Liver (tissue), 9 donors: ENCODE measurements around the gene IFITM5. TPM values are rescaled to one million over a fixed set of nuclear protein-coding genes. Genes with fewer than 3 reads are reported as not detected.

Experiments used
- DNase-seq: peaks from one replicate; pipeline ENCODE4 v3.0.0-alpha.2; 2017; ENCODE audit warnings: low spot score
- H3K27ac ChIP-seq, 2 donors: one replicate each; pipeline ENCODE4 v1.7.0; 2013; ENCODE audit warnings: inconsistent platforms in 2 of 2, low read length in 2 of 2, control low read depth in 1 of 2, low read depth in 1 of 2, mild to moderate bottlenecking in 1 of 2
- H3K27me3 ChIP-seq, 4 donors: one replicate each; pipeline versions ENCODE4 v1.6.1 to v1.7.0; 2013; ENCODE audit warnings: low read length in 3 of 4, inconsistent platforms in 1 of 4, mild to moderate bottlenecking in 1 of 4, moderate library complexity in 1 of 4; ENCODE audit not compliant: control insufficient read depth in 4 of 4, insufficient read depth in 4 of 4
- H3K36me3 ChIP-seq, 4 donors: one replicate each; pipeline versions ENCODE4 v1.6.1 to v1.7.0; 2013; ENCODE audit warnings: low read length in 3 of 4, mild to moderate bottlenecking in 3 of 4, low read depth in 1 of 4, moderate library complexity in 1 of 4; ENCODE audit not compliant: control insufficient read depth in 4 of 4, insufficient read depth in 3 of 4
- H3K4me1 ChIP-seq, 4 donors: one replicate each; pipeline versions ENCODE4 v1.6.1 to v1.7.0; 2013; ENCODE audit warnings: low read length in 3 of 4, mild to moderate bottlenecking in 3 of 4, moderate library complexity in 1 of 4; ENCODE audit not compliant: control insufficient read depth in 4 of 4, insufficient read depth in 4 of 4
- H3K4me3 ChIP-seq, 3 donors: one replicate each; pipeline versions ENCODE4 v1.6.1 to v1.7.0; 2013; ENCODE audit warnings: low read length in 3 of 3, control low read depth in 1 of 3, low read depth in 1 of 3, mild to moderate bottlenecking in 1 of 3
- H3K9ac ChIP-seq, 2 donors: one replicate each; pipeline ENCODE4 v1.7.0; 2013; ENCODE audit warnings: low read length in 2 of 2, mild to moderate bottlenecking in 2 of 2, moderate library complexity in 2 of 2, control low read depth in 1 of 2, low read depth in 1 of 2
- H3K9me3 ChIP-seq, 4 donors: one replicate each; pipeline versions ENCODE4 v1.6.1 to v1.7.0; 2013; ENCODE audit warnings: low read length in 3 of 4; ENCODE audit not compliant: control insufficient read depth in 4 of 4
- EGR1 ChIP-seq, 2 donors: IDR thresholded peaks; 2 replicates each; pipeline ENCODE4 v1.6.1; 2016 to 2018; ENCODE audit warnings: antibody characterized with exemption in 2 of 2, low read depth in 2 of 2
- FOXA1 ChIP-seq: IDR thresholded peaks from 2 replicates; pipeline ENCODE4 v1.6.1; 2016; ENCODE audit warnings: antibody characterized with exemption
- FOXA2 ChIP-seq: IDR thresholded peaks from 2 replicates; pipeline ENCODE4 v1.6.1; 2016; ENCODE audit warnings: antibody characterized with exemption
- GABPA ChIP-seq, 2 donors: IDR thresholded peaks in 1 of 2; conservative IDR thresholded peaks in 1 of 2; 2 replicates each; pipeline ENCODE4 v1.6.1; 2016; ENCODE audit warnings: antibody characterized with exemption in 2 of 2, mild to moderate bottlenecking in 1 of 2, moderate library complexity in 1 of 2
- HNF4A ChIP-seq, 2 donors: conservative IDR thresholded peaks; 2 replicates each; pipeline ENCODE4 v1.6.1; 2016; ENCODE audit warnings: antibody characterized with exemption in 2 of 2, mild to moderate bottlenecking in 2 of 2
- HNF4G ChIP-seq: IDR thresholded peaks from 2 replicates; pipeline ENCODE4 v1.6.1; 2016; ENCODE audit warnings: antibody characterized with exemption
- JUND ChIP-seq, 2 donors: IDR thresholded peaks; 2 replicates each; pipeline ENCODE4 v1.6.1; 2016; ENCODE audit warnings: antibody characterized with exemption in 2 of 2
- NR2F2 ChIP-seq: IDR thresholded peaks from 2 replicates; pipeline ENCODE4 v1.6.1; 2016; ENCODE audit warnings: antibody characterized with exemption
- RAD21 ChIP-seq, 2 donors: IDR thresholded peaks; 2 replicates each; pipeline ENCODE4 v1.6.1; 2016; ENCODE audit warnings: antibody characterized with exemption in 2 of 2, mild to moderate bottlenecking in 2 of 2
- RXRA ChIP-seq, 2 donors: IDR thresholded peaks; 2 replicates each; pipeline ENCODE4 v1.6.1; 2017 to 2018; ENCODE audit warnings: antibody characterized with exemption in 2 of 2, mild to moderate bottlenecking in 1 of 2
- SP1 ChIP-seq: IDR thresholded peaks from 2 replicates; pipeline ENCODE4 v1.6.1; 2018; ENCODE audit warnings: antibody characterized with exemption, mild to moderate bottlenecking
- TAF1 ChIP-seq: conservative IDR thresholded peaks from 2 replicates; pipeline ENCODE4 v1.6.1; 2016; ENCODE audit warnings: antibody characterized with exemption, mild to moderate bottlenecking
- YY1 ChIP-seq: IDR thresholded peaks from 2 replicates; pipeline ENCODE4 v1.6.1; 2016; ENCODE audit warnings: antibody characterized with exemption, mild to moderate bottlenecking
- WGBS: extraction: QIAGEN DNeasy Blood & Tissue Kit; methylation state at CpG from one replicate; pipeline ENCODE4 v1.1.7; 2013; 5-methylcytosine and 5-hydroxymethylcytosine counted together
- polyA plus RNA-seq, 2 donors: library from polyadenylated mRNA; stranded (reverse) in 1 of 2; unstranded in 1 of 2; fragments of 200-250 nt in 1 of 2; fragments of >200 nt in 1 of 2; fragmentation: Nextera tagmentation in 1 of 2; extraction: Ambion mirVana in 1 of 2; gene quantifications; one replicate each; pipeline versions ENCODE4 v1.2.1 to v1.2.3, GENCODE V29; 2013 to 2015
- total RNA-seq, 2 donors: library from RNA; depleted of rRNA; stranded (reverse); fragments of >200 nt; gene quantifications; one replicate each; pipeline ENCODE4 v1.2.3, GENCODE V29; 2014
- TF ChIP-seq, protein P1 (sequence below): IDR thresholded peaks from 2 replicates; pipeline ENCODE4 v1.6.1; 2016; ENCODE audit warnings: antibody characterized with exemption
- TF ChIP-seq, protein P2 (sequence below): IDR thresholded peaks from 2 replicates; pipeline ENCODE4 v1.6.1; 2016; ENCODE audit warnings: antibody characterized with exemption, mild to moderate bottlenecking
- TF ChIP-seq, protein P3 (sequence below): IDR thresholded peaks from 2 replicates; pipeline ENCODE4 v1.6.1; 2016; ENCODE audit warnings: antibody characterized with exemption
- TF ChIP-seq, protein P4 (sequence below): IDR thresholded peaks from 2 replicates; pipeline ENCODE4 v1.6.1; 2016; ENCODE audit warnings: antibody characterized with exemption
- TF ChIP-seq, protein P5 (sequence below): fragments of 150-350 bp; IDR thresholded peaks from 2 replicates; pipeline ENCODE4 v1.5.1; 2017; ENCODE audit warnings: improper control_type of control experiment, low read depth, low read length; ENCODE audit not compliant: missing input control
- donor health status: healthy.
- donor health status: healthy.
- donor health status: healthy.
- donor health status: healthy.
- donor health status: healthy.

IFITM5 gene
- total and polyA plus RNA-seq, 4 donors: not detected

DNA sequence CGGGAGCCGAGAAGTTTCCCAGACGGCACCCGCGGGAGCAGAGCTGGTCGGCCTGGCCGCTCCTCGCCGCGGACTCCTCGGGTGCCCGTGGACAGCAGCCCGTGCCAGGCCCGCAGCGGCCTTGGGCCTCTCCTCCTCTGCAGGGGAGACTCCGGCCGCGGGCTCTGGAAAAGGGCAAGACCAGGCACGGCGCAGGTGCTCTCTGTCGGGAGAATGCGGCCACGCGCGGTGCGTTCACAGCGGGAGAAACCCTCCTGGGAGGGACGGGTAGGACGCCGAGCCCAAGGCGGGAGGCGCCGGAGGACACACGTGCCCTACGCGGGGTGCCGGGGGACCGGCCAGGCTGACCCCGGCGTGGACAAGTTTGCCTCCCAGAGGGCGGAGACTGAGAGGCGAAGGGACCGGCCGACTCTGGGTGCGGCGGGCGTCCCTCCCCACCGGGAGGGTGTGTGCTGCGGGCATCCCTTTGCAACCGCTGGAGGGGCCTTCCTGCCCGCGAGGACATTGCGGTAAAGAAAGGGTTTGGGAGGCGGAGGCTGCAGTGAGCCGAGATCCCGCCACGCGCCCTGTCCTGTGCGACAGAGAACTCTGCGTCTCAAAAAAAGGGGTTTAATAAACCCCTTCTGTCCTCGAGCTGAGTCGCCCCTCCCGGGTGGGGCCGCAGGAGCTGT is 16.8 kb upstream of the IFITM5 start:
- no peaks in the 10 kb centered on the region for H3K36me3 ChIP-seq
- WGBS: 23% methylated on average over 64 of the region's 64 CpGs
- H3K27me3 ChIP-seq: no peaks in the 10 kb centered on the region
- peak overlapping the region; percentile 48 to 61 (median 59) for H3K4me3 ChIP-seq
- H3K4me1 ChIP-seq: peaks cover 0 to 44% (median 19%) of the 10 kb centered on the region in 4 donors
- H3K9me3 ChIP-seq: no peaks in the 10 kb centered on the region
- DNase-seq: no peak
- H3K9ac ChIP-seq: peak overlapping the region; percentile 10 to 81
- H3K27ac ChIP-seq: peak overlapping the region; percentile 81 to 92
- TF ChIP-seq, protein P1, sequence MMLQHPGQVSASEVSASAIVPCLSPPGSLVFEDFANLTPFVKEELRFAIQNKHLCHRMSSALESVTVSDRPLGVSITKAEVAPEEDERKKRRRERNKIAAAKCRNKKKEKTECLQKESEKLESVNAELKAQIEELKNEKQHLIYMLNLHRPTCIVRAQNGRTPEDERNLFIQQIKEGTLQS: no peak
- TF ChIP-seq JUND (IDR thresholded peaks at IDR 0.05) (no peak), YY1 (no peak), EGR1 (IDR thresholded peaks at IDR 0.05; ENCODE audit: low read depth in 2 of 2) (no peak), NR2F2 (no peak), TAF1 (peak; percentile 56), HNF4A (conservative IDR thresholded peaks at IDR 0.05) (peak in 1 of 2 donors; percentile 20), RXRA (IDR thresholded peaks at IDR 0.05) (peak in 1 of 2 donors; percentile 73), HNF4G (no peak), RAD21 (IDR thresholded peaks at IDR 0.05) (peak in 1 of 2 donors; percentile 44), SP1 (peak; percentile 64), FOXA2 (no peak), GABPA (IDR thresholded peaks at IDR 0.05 in 1 of 2, conservative IDR thresholded peaks at IDR 0.05 in 1 of 2) (no peak), FOXA1 (no peak)
- TF ChIP-seq, protein P2, sequence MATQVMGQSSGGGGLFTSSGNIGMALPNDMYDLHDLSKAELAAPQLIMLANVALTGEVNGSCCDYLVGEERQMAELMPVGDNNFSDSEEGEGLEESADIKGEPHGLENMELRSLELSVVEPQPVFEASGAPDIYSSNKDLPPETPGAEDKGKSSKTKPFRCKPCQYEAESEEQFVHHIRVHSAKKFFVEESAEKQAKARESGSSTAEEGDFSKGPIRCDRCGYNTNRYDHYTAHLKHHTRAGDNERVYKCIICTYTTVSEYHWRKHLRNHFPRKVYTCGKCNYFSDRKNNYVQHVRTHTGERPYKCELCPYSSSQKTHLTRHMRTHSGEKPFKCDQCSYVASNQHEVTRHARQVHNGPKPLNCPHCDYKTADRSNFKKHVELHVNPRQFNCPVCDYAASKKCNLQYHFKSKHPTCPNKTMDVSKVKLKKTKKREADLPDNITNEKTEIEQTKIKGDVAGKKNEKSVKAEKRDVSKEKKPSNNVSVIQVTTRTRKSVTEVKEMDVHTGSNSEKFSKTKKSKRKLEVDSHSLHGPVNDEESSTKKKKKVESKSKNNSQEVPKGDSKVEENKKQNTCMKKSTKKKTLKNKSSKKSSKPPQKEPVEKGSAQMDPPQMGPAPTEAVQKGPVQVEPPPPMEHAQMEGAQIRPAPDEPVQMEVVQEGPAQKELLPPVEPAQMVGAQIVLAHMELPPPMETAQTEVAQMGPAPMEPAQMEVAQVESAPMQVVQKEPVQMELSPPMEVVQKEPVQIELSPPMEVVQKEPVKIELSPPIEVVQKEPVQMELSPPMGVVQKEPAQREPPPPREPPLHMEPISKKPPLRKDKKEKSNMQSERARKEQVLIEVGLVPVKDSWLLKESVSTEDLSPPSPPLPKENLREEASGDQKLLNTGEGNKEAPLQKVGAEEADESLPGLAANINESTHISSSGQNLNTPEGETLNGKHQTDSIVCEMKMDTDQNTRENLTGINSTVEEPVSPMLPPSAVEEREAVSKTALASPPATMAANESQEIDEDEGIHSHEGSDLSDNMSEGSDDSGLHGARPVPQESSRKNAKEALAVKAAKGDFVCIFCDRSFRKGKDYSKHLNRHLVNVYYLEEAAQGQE: no peak
- TF ChIP-seq, protein P3, sequence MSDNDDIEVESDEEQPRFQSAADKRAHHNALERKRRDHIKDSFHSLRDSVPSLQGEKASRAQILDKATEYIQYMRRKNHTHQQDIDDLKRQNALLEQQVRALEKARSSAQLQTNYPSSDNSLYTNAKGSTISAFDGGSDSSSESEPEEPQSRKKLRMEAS: no peak
- TF ChIP-seq, protein P4, sequence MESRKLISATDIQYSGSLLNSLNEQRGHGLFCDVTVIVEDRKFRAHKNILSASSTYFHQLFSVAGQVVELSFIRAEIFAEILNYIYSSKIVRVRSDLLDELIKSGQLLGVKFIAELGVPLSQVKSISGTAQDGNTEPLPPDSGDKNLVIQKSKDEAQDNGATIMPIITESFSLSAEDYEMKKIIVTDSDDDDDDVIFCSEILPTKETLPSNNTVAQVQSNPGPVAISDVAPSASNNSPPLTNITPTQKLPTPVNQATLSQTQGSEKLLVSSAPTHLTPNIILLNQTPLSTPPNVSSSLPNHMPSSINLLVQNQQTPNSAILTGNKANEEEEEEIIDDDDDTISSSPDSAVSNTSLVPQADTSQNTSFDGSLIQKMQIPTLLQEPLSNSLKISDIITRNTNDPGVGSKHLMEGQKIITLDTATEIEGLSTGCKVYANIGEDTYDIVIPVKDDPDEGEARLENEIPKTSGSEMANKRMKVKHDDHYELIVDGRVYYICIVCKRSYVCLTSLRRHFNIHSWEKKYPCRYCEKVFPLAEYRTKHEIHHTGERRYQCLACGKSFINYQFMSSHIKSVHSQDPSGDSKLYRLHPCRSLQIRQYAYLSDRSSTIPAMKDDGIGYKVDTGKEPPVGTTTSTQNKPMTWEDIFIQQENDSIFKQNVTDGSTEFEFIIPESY: no peak
- TF ChIP-seq, protein P5, sequence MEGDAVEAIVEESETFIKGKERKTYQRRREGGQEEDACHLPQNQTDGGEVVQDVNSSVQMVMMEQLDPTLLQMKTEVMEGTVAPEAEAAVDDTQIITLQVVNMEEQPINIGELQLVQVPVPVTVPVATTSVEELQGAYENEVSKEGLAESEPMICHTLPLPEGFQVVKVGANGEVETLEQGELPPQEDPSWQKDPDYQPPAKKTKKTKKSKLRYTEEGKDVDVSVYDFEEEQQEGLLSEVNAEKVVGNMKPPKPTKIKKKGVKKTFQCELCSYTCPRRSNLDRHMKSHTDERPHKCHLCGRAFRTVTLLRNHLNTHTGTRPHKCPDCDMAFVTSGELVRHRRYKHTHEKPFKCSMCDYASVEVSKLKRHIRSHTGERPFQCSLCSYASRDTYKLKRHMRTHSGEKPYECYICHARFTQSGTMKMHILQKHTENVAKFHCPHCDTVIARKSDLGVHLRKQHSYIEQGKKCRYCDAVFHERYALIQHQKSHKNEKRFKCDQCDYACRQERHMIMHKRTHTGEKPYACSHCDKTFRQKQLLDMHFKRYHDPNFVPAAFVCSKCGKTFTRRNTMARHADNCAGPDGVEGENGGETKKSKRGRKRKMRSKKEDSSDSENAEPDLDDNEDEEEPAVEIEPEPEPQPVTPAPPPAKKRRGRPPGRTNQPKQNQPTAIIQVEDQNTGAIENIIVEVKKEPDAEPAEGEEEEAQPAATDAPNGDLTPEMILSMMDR: no peak
